ENCODE results near the gene CTSO. TPM values are rescaled to one million over a fixed set of nuclear protein-coding genes. Genes with fewer than 3 reads are reported as not detected.

The CTSO gene
- total RNA-seq, 1 experiment from 2014 or later = 5.0 TPM

DNA sequence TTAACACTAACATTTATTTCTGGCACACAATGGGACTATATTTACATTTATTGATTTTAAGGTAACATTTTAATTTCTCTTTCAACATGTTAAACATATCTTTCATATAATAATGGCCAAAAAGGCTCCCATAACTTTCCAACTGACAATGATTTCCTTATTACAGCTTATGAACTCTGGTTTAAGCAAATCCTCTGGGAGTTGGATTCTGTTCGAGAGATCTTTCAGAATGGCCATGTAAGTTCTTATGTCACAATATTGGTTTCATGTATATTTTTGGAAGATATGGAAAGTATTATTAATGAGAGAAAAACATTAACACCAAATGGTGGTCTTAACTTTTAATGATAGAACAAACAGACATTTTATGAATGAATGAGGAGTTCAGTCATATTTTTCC lies 46.1 kb downstream of the CTSO start:
- DNase-seq (ENCODE audit: low read depth) = no peak

DNA sequence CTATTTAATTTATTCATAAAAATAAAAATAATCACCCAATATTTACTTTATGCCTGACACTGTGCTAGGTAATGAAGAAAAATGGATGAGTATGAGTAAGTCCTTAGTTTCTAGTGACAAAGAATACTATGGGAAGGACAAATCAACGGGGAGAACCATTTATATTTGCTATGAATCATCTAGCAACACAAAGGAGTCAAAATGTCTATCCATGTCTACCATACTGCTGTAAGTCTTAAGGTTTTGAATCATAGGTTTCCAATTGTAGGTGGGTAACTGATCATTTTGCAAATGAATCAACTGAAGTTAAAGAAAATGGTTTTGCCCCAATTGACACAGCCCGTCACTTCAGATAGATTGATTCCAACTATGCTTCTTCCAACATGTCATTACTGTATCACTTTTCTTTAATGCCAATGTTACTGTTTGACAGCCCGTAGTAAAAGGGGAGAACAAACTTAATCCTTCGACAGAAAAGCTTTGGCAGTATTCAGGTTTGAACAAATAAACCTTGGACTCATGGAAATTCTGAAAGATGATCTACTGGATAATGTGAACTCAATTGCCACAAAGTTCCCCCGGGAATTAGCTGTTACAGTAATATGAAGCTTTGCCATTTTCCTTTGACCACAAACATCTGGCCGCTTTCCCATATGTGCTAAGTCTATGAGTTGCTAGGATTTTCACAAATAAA lies 47.0 kb downstream of the CTSO start:
- peak; percentile 96 for DNase-seq (ENCODE audit: low read depth)

- no peak for DNase-seq (ENCODE audit: low read depth)
These were observed 49.3 kb downstream of the CTSO start for GRCh38 chr4:155904331-155904730.

- DNase-seq (ENCODE audit: low read depth) = no peak
These were observed 50.2 kb downstream of the CTSO start, which contains the start of gene TDO2 for GRCh38 chr4:155903453-155903852. TDO2 (plus strand) TSS chr4:155903696; CDS start chr4:155903759, 63 bp downstream.

DNA sequence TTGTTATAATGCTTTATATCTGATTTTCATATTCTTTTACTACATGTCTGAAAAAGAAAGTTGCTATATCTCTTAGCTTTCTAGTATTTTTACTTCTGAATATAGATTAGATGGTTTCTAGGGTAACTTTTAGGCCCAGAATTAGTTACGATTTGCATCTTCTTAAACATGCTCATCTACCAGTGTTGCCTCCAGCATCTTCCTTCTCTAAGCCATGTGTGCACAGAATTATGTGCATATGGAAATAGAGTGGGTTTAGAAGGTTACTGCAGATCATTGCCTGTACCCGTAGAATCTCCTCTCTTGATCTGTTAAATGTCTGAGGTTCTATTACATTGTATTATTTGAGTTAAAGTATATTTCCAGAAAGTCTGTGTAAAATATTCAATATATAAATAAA lies 52.7 kb downstream of the CTSO start:
- DNase-seq (ENCODE audit: low read depth) = no peak

GRCh38 chr4:155900381-155900780 lies 53.3 kb downstream of the CTSO start:
- peak; percentile 97 for DNase-seq (ENCODE audit: low read depth)

- peak; percentile 39 for DNase-seq (ENCODE audit: low read depth)
These were observed 53.8 kb downstream of the CTSO start for GRCh38 chr4:155899891-155900290.

- DNase-seq (ENCODE audit: low read depth) = peak; percentile 54
These were observed 55.3 kb downstream of the CTSO start for GRCh38 chr4:155898371-155898770.

- peak; percentile 83 for DNase-seq (ENCODE audit: low read depth)
These were observed 62.6 kb downstream of the CTSO start for GRCh38 chr4:155891058-155891457.

DNA sequence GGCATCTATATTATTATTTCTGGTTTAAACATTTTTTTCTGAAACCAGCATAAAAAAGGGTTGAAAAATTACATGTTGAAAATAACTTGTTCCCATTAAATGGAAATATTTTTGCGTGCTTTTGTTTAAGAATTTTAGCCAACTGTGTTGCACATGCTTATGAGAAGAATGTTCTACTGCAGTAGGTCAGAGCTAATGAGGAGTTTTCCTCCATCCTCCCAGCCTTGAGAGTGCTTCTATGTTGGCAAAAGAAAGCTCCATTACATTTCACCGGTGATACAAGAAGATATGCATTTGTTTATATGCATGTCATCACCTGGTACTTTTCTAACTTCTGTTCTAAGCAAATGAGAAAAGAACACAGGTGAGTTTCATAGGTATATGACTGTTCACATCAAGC lies 63.7 kb downstream of the CTSO start:
- no peak for DNase-seq (ENCODE audit: low read depth)

DNA sequence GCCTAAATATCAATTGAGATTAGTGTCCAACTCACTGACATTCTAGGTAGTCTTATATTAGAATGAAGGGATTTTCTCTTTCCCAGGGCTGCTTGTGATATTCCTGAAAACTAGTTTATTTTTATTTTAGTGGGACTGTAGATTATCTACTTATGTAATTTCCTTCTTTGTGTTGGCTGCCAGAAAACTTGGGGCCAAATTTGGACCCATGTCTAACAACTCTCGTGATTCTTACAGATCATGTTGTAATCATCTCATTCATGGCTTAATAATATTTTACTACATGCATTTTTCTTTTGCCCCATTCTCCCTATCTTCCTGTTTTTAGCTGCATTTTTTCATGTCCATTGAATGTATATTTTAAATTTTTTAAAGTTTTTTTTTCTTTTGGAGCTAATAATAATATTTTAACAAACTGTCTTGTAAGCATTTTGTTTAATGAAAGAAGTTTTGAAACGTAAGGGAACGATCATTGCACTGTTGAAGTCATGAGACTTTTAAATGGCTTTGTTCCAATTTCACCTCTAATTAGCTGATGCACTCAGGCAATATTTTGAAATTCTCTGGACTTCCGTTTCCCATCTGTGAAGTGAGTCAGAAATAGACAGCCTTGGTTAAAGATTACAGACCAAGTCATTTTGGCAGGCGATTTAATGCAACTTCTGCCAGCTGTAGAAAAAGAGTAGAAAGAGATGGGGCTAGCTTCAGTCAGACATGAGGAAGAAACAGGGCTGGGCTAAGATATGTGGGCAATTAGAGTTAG lies 64.5 kb downstream of the CTSO start:
- peak; percentile 96 for DNase-seq (ENCODE audit: low read depth)

- DNase-seq (ENCODE audit: low read depth) = no peak
These were observed 65.7 kb downstream of the CTSO start for GRCh38 chr4:155887847-155888570.

DNA sequence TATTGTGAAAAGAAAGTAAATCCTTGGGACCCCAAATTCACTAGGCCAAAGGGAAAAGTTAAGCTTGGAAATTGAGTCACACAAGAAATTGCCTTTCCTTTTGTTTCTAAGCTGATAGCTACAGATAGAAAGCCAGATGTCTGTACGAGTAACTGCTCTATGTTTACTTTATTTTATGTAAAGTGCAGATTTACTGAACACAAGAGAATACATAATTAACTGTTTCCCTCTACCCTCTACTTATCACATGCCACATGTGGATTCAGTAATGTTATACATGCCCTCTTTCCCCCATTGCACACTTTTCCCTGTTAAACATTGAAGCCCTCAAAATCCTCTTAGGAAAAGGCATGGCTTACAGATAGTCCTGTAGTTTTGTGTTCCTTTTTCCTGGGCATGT lies 66.6 kb downstream of the CTSO start:
- no peak for DNase-seq (ENCODE audit: low read depth)

DNA sequence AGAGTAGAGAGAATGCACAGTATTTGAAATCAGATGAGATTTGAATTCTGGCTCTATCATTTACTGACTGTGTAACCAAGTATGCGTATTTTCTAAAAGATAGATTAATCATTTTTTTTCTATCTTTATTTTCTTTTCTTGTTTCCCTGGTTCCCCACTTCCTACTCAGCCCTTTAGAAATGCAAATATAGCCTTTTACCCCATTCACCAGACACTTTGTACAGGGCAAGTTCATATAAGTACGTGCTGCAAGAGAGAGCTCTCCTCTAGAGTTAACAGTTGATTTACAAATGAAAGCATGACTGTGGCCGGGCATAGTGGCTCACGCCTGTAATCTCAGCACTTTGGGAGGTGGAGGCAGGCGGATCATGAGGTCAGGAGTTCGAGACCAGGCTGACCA lies 68.0 kb downstream of the CTSO start:
- no peak for DNase-seq (ENCODE audit: low read depth)

GRCh38 chr4:155883895-155884294 lies 69.8 kb downstream of the CTSO start:
- no peak for DNase-seq (ENCODE audit: low read depth)

DNA sequence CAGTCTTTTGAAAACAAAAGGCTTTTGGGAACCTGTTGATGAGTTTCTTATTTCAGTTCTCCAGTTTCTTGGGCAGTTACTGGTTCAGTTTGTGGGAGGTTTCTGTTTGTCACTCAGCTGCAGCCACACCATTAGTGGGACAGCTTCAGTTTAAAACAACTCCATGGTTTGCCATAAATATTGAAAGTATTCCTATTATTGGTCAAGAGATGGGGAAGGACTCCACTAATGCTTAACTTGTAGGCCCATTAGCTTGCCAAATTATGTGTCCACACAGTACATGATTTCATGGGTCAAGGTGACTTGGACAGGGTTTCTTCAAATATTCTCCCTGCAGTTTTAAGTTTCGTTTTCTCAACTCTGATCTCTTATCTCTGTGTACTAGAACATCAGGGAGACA lies 72.1 kb downstream of the CTSO start:
- DNase-seq (ENCODE audit: low read depth) = no peak

DNA sequence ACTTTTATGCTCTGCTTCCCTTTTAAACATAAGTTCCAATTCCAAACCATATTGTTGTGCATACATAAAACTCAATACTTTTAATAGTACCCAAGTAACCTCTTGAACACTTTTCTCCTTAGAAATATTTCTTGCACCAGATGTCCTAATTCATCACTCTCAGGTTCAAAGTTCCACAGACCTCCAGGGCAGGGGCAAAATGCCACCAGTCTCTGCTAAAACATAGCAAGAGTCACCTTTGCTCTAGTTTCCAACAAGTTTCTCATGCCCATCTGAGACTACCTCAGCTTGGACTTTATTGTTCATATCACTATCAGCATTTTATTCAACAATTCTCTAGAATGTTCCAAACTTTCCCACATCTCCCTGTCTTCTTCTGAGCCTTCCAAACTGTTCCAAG lies 73.9 kb downstream of the CTSO start:
- DNase-seq (ENCODE audit: low read depth) = no peak

DNA sequence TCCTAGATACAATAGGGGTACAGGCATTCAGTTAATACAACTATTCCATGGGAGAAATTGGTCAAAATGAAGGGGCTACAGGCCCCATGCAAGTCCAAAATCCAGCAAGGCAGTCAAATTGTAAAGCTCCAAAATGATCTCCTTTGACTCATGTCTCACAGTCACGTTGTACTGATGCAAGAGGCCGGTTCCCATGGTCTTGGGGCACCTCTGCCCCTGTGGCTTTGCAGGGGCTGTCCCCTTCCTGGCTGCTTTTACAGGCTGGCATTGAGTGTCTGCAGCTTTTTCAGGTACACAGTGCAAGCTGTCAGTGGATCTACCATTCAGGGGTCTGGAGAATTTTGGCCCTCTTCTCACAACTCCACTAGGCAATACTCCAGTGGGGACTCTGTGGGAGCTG lies 75.1 kb downstream of the CTSO start:
- DNase-seq (ENCODE audit: low read depth) = no peak

DNA sequence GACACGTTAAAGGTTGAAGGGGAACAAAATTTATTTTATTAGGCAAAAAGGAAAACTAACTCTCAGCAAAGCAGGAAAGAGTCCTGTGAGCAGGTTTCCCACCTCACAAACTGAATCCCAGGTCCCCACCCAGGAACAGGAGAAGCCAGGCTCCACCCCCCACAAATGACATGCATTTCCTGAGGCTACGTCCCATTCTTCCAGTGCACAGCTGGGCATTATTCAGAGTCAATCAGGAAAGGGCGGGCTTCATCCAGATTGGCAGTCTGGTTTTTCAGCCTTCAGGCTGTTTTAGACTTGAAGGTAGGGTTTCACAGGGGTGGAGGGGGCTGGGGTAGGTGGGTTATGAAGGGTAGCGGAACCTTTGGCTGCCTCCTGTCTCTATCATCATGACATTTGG lies 75.7 kb downstream of the CTSO start:
- DNase-seq (ENCODE audit: low read depth) = no peak

DNA sequence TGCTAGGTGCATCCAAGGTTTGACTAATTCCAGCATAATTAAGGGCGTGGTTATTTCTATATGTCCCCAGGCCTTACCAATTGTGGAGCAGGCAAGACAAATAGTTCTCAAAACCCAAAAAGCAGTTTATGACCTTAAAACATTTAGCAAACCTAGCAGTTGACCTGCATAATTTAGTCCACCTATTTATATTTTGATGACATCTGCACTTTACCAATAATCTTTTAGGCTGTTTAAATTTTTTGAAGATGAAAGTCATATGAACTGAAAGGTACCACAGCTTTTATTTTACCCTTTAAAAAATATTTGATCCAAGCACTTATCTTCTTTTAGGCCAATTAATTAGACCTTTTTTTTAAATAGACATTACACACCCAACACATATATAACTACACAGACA lies 77.8 kb downstream of the CTSO start:
- no peak for DNase-seq (ENCODE audit: low read depth)

Measured in RPMI7951 (cell line).